T-helper 9 cell (primary cell): Measurements from ENCODE around the gene RGS16.
"Not testable (repeated sequence)": the region's sequence is repeated elsewhere in the genome, so short reads cannot be mapped to it uniquely, and the experiment has no call there.

Source experiments
- DNase-seq: peaks from one replicate; pipeline ENCODE4 v3.0.0-alpha.2; 2020
- total RNA-seq, 2 donors: gene quantifications; one replicate each; lab custom pipeline; 2026; lab: John Stamatoyannopoulos, UW

RGS16 gene, protein sequence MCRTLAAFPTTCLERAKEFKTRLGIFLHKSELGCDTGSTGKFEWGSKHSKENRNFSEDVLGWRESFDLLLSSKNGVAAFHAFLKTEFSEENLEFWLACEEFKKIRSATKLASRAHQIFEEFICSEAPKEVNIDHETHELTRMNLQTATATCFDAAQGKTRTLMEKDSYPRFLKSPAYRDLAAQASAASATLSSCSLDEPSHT
- 27.6 to 71.0 reads per million in 2 donors for total RNA-seq

DNA sequence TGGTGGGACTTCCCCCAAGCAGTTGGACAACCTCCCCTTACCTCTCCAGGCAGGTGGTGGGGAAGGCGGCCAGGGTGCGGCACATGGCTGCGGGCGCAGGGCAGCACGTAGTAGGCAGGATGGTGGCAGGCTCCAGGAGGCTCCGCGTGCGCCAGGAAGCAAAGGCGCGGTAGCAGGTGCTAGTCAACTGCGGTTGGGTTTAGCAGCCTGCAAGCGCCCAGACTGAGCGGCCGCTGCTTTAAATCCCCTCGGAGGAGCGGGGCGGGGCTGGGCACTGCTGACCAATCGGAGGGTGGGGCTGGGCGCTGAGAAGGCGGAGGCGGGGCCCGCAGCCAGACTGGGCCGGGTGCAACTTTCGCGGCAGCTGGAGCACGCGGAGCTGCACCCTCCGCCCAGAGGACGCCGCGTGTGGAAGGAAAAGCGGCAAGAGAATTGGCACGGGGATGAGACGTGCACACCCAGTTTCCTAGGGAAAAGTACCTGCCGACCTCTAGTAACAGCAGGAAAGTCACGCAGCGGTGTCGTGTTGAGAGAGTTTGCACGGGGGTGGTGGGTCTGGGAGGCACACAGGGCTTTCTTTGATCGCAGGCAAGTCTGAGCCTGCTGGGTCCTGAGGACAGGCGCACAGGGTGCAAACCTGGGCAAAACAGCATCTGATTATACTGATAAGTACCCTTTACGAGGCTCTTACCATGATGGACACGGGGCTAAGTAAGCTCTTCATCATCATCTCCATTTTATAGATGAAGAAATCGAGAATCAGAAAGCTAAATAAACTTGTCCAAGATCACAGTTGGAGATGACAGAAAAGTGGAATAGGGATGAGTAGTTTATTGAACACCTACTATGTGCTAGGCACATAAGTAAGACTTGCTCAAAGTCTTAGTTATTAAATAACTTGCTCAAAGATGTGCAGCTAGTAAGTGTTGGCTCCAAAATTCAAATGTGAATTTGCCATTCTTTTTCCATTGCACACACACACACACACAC, at the start of gene RGS16:
RGS16 (minus strand) TSS at position 215 of the 990 bp plus-strand sequence; CDS start at position 85, 130 bp downstream.
- peak; percentile 82 for DNase-seq

DNA sequence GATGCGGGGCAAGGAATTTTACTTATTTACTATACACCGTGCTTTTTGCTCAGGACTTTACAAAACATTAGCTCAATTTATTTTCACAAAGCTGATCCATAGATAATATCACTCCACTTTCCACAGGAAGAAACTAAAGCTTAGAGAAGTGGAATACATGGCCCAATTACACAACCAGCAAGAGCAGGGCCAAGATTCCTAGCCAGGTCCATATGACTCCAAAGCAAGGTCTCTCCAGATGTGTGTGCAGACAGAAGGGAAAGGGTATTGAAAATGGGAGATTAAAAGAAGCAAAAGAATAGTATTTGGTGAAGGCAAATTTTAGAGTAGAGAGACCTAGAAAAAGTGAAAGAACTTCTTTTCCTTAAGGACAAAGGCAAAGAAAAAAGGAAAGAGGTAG, 49.8 kb upstream of the RGS16 start:
- no peak for DNase-seq

DNA sequence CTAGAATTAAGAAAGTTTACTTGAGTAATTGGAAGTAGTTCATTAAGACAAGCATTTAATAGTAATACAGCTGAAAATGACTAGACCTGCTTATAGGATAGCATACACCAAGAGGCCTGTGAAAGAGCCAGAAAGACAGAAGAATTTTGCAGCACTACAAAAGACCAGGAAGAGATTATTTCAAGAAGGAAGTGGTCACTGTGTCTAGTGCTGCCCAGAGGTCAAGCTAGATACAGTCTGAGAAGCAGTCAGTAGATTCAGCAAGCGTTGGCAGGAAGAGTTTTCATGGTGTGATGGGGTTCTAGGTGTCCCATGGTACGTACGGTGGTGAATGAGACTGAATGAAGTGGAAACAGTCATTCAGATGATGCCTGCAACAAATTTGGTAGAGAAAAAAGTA, 48.7 kb upstream of the RGS16 start:
- no peak for DNase-seq

DNA sequence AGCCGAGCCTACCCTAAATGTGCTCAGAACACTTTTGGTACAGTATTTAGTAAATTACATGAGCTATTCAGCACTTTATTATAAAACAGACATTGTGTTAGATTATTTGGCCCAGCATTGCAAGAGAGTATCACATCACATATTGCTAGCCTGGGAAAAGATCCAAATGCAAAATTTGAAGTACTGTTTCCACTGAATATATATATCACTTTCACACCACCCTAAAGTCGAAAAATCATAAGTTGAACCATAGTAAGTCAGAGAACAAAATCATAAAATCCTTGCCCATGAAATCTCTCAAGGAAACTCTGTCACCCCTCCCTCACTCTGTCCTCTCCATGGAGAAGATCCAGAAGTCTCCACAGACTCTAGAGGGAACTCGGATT, 47.1 kb upstream of the RGS16 start:
- DNase-seq: no peak

DNA sequence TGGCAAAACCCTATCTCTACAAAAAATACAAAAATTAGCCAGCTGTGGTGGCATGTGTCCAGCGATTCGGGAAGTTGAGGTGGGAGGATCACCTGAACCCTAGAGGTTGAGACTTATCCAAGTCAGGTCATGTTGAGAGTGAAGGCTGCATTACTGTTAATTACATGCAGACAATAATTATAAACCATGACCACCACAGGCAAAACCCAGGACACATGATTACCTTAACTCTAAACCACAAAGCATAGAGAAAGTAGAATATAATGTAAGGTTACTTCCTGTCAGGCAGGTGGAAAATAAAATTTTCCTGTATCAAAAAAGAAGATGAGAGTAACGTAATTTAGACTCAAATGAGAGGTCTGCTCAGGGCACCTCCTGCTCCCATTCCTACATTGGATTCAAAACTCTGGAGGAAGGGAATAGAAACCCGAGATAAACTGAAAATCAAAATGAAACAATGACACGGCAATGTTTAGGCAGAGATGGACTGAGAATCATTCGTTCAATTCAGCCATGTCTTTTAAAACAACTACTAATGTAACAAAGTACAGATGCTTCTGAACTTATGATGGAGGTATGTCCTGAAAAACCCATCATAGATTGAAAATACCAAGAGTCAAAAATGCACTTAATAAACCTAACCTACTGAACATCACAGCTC, 46.6 kb upstream of the RGS16 start:
- no peak for DNase-seq

DNA sequence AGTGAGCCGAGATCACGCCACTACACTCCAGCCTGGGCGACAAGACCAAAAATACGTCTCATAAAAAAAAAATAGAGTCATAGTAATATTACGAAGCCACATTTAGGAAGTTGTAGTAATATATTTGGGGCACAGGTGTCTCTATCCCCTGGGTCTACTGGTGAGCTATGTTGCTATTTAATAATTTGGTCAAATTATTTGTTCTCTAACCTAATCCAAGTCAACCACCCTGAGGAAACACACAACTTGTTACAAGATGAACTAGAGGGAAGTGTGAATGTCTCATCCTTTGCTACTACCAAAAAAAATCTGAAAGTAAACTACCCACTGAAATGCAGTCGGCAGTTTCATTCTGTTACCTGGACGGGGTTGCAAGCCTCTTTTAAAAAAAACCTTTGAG, 44.9 kb upstream of the RGS16 start:
- DNase-seq: no peak

DNA sequence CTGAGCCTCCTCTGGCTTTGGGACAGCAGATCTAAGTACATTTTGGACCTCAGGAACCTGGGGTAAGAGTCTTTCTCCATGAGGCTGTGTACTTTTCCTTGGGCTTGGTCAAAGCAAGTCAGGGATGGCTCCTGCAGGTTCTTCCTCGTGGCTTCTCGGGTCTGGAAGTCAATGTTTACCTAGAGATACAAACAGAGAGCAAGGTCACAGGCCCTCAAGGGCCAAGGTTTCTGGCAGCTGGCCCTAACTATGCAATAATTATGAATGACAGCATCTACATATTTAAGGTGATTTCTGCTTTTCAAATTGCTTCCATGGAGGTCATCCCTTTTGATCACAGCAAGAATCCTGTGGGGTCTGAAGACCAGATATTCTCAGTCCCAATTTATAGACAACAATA, 42.5 kb upstream of the RGS16 start:
- DNase-seq: no peak

DNA sequence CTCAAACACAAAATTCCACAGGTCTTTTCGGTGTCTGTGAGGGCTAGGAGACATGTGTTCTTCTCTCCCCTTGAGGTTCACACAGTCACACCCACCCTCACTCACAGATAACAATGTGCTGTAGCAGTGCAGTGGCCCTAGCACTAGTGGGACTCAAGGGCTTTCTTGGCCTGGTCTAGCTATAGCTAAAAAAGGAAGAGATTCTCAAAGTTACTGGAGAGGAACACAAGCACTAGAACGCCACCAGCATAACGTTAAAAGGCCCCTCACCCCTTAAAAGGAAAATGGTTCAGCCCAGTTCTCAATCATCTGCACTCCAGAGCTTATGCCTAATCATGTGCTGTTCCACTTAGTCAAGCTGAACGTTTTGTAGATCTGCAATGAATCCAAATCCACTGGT, 40.7 kb upstream of the RGS16 start:
- no peak for DNase-seq

DNA sequence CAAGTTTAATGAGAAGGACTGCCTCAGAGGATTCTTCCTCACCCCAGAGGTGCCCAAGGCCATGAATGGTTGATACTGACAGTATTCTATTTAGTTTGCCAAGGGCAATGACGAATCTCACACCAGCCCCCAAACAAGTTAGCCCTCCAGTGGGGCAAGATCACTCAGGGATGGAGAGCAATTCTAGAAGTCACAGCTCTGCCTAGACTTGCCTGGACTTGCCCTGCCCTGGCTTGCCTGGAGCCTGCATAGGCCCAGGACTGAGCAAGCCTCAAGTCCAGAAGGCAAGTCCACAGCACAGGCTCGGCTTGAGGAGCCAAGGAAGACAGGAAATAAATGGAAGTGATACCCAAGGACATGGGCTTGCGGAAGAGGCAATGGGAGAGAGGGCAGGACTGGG, 39.5 kb upstream of the RGS16 start:
- no peak for DNase-seq

DNA sequence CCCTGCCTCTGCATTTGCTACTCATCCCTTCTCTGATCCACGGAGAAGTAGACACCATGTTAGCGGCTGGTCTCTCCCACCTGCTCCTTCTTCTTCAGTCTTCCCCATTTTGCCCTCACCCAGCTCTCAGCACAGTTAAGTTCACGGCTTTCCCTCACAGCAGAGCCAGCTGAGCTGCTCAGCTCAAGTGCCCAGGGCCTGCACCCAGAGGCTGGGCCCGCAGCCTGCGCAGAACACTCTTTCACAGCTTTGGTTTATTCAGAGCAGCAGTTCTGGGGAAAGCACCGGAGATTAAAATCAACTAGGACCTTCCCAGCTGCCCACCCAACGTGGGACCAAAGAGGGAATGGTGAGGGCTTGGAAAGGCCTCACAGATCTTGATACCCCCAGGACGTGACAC, 38.3 kb upstream of the RGS16 start:
- no peak for DNase-seq

DNA sequence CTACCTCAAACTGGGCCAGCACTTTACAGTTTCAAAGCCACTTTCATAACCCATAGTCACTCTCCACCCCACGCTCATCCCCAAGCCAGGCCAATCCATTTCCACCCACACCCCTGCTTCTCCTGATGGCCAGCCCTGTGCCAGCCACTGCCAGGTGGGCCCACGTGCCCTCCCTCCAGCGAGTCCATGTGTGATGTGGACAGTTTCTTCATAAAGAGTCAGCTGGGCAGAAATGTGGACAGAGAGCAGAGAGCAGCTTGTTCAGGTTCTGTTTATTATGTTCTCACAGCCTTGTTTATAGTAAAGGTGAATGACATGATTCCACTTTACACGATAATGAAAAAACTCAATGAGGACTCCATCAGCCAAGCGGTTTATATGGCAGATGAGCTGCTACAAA, 37.4 kb upstream of the RGS16 start:
- no peak for DNase-seq

DNA sequence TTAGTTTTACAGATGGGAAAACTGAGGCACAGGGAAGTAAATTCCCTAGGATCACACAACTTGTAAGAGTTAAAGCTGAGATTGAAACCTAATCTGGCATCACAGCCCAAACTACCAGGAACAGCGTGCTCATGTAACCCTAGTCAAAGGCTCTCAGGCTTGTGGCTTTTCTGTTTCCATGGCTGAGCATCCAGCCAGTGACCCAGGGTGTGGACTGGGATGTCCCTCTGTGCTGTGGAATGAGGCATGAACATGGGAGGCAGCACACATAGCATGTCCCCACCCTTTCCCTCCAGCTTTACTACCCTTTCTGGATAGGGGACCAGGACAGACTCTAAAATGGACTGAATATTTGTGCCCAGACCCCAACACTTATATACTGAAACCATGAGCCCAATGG, 35.1 kb upstream of the RGS16 start:
- DNase-seq: no peak

DNA sequence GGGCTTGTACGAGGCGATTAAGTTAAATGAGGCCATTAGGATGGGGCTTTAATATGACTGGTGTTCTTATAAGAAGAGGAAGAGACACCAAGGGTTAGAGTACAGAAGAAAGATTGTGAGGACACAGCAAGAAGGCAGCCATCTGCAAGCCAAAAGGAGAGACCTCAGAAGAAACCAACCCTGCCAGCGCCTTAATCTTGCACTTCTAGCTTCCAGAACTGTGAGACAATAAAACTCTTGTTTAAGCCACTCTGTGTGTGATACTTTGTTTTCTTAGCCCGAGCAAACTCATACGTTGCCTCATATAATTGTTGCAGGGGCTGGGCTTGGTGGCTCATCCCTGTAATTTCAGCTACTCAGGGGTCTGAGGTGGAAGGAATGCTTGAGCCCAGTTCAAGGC, 33.6 kb upstream of the RGS16 start:
- DNase-seq: no peak

DNA sequence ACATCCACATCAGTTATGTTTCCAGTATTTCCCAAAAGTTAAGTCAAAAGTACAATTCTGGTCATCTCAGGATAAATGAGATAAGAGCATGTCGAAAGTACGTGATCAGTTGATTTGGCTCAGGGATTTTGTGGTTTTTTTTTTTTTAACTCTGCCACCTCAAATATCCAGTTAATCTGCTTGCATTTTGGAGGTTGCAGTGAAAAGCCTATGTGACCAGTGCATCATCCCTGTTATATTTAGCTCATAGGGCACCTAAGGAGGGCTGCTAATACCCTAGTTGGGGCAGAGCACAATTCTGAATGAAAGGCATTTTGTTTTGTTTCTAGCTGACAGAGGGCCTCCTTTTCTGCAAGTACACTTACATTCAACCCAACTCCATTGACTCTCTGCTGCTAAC, 31.7 kb upstream of the RGS16 start:
- DNase-seq: no peak

DNA sequence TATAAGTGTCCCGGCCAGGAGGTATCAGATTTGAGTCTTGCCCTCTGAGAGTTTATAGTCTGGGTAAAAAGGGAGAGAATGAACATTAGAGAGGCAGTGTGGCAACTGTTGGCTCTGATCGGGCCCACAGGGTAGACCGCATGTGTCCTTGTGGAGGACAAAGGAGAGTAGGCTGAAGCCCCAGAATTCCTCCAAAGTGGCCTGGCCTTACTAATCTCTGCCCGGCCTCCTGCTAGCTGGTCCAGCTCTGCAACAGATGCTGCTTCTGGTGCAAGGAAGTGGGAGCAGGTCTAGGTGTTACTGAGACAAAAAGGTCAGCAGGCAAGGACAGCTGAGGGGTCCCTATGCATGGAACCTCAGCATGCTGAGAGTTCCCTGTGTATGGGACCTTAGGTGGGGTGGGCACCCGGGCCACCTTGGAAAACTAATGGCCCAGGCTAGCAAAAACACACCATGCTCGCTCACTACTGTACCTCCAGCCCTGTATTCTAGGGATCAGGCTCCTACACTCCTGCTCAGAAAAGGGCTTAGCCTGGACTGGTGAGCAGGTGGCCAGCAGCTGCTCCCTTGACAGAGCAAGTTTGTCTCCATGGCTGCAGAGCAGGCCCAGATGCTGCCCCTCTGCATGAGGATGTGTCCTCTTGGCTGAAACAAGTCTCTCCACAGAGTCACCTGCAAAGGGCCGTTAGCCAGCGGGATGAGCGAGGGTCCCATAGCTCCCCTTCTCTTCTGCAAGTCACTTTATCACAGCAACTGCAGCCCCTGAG, 30.3 kb upstream of the RGS16 start:
- no peak for DNase-seq

DNA sequence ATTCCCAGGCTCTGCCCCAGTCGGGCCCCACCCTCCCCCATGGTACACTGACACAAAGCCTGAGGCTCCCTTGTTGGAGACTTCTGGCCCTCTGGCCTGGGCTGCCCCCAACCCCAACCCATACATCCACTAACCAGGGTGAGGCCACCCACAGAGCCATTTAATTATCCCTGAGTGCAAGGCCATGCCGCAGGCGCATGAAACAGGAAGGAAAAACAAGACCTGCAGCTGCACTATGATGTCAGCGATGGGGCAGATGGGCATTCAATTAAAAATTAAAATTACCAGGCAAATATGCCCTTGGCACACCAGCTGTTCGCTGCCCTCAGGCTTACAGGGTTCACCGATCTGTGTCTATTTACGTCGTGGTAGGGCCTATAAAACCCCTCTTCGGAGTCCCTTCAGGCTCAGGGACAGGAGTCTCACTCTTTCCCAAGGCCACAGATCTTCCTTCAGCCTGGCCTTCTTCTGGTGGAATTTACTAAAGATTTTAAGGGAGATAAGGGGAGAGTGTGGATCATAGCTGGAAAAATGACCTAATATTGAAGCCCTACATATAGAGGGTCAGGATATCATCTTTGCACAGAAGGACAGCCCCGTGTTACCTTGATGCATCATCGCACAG, 29.6 kb upstream of the RGS16 start:
- no peak for DNase-seq

DNA sequence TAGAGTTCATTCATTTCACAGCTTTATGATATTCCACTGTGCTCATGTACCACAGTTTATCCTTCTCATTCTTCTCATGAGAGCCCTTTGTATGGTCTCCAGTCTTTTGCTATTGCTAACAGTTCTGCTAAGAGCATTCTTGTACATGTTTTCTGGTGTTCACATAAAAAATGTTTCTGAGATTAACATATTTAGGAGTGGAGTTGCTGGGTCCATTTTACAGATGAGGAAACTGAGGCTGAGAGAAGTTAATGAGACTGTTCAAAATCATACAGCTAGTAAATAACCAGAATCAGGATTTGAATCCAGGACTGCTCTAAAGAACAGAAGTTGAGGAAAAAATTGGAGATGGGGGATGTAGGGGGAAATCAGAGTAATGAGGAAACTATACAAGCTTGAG, 28.8 kb upstream of the RGS16 start:
- no peak for DNase-seq

DNA sequence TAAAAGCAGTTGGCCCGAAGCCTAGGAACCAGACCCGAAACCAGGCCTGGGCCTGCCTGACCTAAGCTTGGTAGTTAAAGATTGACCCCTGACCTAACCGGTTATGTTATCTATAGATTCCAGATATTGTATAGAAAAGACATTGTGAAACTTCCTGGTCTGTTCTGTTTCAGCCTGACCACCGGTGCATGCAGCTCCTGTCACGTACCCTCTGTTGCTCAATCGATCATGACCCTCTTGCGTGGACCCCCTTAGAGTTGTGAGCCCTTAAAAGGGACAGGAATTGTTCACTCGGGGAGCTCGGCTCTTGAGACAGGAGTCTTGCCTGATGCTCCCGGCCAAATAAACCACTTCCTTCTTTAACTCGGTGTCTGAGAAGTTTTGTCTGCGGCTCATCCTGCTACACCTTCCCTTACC, 28.3 kb upstream of the RGS16 start:
- DNase-seq: not testable (repeated sequence)

DNA sequence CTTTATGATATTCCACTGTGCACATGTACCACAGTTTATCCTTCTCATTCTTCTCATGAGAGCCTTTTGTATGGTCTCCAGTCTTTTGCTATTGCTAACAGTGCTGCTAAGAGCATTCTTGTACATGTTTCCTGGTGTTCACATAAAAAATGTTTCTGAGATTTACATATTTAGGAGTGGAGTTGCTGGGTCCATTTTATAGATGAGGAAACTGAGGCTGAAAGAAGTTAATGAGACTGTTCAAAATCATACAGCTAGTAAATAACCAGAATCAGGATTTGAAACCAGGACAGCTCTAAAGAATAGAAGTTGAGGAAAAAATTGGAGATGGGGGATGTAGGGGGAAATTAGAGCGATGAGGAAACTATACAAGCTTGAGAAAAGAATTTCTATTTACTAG, 27.8 kb upstream of the RGS16 start:
- no peak for DNase-seq

DNA sequence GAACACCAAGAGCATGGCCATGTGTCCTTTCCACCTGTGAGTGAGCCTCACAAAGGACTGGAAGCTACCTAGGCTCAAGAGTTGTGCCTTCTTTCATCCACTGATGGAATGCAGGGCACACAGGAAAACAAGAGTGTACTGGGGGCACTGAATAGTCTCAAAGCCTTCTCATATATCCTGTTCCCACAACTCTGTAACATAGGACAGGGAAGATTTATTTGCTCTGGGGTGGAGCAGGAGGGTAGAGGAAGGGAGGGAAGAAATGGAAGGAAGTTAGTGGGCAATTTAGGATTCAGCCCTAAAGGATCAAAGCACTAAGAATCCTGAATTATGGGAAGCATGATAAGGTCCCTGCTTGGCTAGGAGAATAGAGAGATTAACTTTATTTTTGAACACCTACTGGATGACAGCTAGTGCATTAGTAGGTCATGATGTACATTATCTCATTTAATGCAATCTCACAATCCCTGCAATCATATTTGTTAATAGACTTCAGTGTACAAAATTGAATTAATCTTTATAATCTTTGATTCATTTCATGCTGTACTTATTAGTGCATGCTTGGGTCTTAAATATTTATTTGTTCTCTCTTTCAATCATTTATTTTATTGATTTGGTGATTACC, 27.0 kb upstream of the RGS16 start:
- no peak for DNase-seq

DNA sequence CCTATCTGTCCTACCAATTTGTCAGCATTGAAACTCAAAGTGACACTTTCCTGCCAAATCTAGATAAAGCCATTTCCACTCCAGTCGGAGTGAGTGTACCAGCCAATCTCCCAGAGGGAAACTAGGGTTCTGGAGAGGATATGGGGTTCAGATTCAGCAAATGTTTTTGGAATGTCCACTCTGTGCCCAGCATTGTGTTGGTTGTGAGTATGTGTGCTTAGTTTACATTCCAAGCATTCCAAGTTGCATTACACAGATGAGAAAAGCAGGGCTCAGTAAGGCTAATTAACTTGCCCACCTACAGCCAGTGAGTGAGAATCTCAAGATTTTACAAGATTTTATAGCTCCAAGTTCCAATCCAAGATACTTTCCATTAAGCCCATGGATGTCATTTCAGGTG, 26.4 kb upstream of the RGS16 start:
- no peak for DNase-seq
